ENCODE measurements around the gene PDE4D.

Gene PDE4D

DNA sequence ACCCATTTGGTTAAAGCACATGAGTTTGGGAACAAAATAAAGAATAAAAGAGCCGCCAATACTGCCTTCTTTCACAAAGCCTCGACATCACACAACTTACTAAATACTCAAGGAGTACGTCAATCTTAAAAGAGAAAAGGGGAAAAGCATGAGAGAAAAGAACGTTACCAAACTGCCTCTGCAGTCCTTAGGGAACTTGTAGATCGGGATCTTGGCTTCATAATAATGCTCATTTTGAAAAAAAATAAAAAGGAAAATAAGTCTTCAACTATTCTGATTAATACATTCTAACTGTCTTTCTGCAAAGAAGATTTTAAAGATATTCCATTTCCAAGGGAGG is 618.4 kb downstream of the PDE4D start:
- TF ChIP-seq, protein P1, sequence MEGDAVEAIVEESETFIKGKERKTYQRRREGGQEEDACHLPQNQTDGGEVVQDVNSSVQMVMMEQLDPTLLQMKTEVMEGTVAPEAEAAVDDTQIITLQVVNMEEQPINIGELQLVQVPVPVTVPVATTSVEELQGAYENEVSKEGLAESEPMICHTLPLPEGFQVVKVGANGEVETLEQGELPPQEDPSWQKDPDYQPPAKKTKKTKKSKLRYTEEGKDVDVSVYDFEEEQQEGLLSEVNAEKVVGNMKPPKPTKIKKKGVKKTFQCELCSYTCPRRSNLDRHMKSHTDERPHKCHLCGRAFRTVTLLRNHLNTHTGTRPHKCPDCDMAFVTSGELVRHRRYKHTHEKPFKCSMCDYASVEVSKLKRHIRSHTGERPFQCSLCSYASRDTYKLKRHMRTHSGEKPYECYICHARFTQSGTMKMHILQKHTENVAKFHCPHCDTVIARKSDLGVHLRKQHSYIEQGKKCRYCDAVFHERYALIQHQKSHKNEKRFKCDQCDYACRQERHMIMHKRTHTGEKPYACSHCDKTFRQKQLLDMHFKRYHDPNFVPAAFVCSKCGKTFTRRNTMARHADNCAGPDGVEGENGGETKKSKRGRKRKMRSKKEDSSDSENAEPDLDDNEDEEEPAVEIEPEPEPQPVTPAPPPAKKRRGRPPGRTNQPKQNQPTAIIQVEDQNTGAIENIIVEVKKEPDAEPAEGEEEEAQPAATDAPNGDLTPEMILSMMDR (IDR thresholded peaks at IDR 0.05) = no peak
- DNase-seq (ENCODE audit: low spot score) = no peak
- Histone ChIP-seq H3K4me3 (peak overlapping the region; percentile 66), H3K27ac (peak overlapping the region in 1 of 2 donors; percentile 60)

GRCh38 chr5:59274106-59274636 is 619.4 kb downstream of the PDE4D start:
- peak overlapping the region; percentile 66 for H3K4me3 ChIP-seq
- no peak overlapping the region for H3K27ac ChIP-seq
- no peak for DNase-seq (ENCODE audit: low spot score)
- TF ChIP-seq, protein P1 (IDR thresholded peaks at IDR 0.05) = no peak

- TF ChIP-seq, protein P1 (IDR thresholded peaks at IDR 0.05) = no peak
- Histone ChIP-seq H3K27ac (no peak overlapping the region), H3K4me3 (no peak overlapping the region)
- no peak for DNase-seq (ENCODE audit: low spot score)
These were observed 620.6 kb downstream of the PDE4D start for GRCh38 chr5:59272809-59273427.

GRCh38 chr5:59268756-59269415 is 624.6 kb downstream of the PDE4D start:
- H3K4me3 ChIP-seq = no peak overlapping the region
- TF ChIP-seq, protein P1 (IDR thresholded peaks at IDR 0.05) = no peak
- no peak for DNase-seq (ENCODE audit: low spot score)
- H3K27ac ChIP-seq = no peak overlapping the region

- TF ChIP-seq, protein P1 (IDR thresholded peaks at IDR 0.05) = no peak
- no peak overlapping the region for H3K27ac ChIP-seq
- no peak overlapping the region for H3K4me3 ChIP-seq
- no peak for DNase-seq (ENCODE audit: low spot score)
These were observed 626.5 kb downstream of the PDE4D start for GRCh38 chr5:59267033-59267432.

DNA sequence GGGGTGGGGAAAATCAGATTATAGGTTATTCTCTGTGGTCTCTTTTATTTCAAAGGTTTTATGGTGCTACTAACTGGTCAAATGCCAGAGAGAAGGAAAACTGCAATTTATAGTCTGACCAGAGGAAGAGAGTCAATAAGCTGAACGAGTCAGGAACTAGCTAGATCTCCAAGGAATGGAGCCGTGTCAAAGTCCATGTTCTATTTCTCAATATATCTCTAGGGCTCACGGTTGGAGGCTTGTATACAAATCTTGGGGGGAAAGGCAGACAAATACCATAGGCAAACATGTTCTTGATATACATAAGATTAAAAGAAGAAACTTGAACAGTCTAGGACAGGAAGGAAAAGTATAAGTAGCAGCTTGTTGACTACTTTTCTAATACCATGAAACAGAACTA is 627.1 kb downstream of the PDE4D start:
- no peak for DNase-seq (ENCODE audit: low spot score)
- Histone ChIP-seq H3K27ac (no peak overlapping the region), H3K4me3 (no peak overlapping the region)
- TF ChIP-seq, protein P1 (IDR thresholded peaks at IDR 0.05) = no peak
